SK-N-SH treated with all-trans-retinoic acid at 6 μM for 48 hours (cell line): ENCODE data around the gene SCN11A.
"Not testable (repeated sequence)": the region's sequence is repeated elsewhere in the genome, so short reads cannot be mapped to it uniquely, and the experiment has no call there.

Experiments
- ATAC-seq: fragments of 200-7000 bp; cut with Tn5 transposase; 3 replicates; pipeline ENCODE4 v1.9.1; 2020; ENCODE audit warnings: mild to moderate bottlenecking, moderate library complexity
- ARNTL ChIP-seq: fragments of 450-650 bp; formaldehyde crosslinking; IDR thresholded peaks from 2 replicates; pipeline ENCODE4 v1.5.0; 2020; ENCODE audit warnings: low read depth, mild to moderate bottlenecking, moderate library complexity, borderline replicate concordance
- BACH2 ChIP-seq: fragments of 250-450 bp; sonication (Bioruptor Pico); IDR thresholded peaks from 2 replicates; pipeline ENCODE4 v1.9.0; 2021; ENCODE audit warnings: mild to moderate bottlenecking, borderline replicate concordance
- CSDC2 ChIP-seq: fragments of 250-450 bp; sonication (Bioruptor Pico); IDR thresholded peaks from 2 replicates; pipeline ENCODE4 v1.5.0; 2020; ENCODE audit warnings: mild to moderate bottlenecking, moderate library complexity
- ESRRG ChIP-seq: fragments of 250-450 bp; sonication (Bioruptor Pico); IDR thresholded peaks from 2 replicates; pipeline ENCODE4 v1.6.1; 2021; ENCODE audit warnings: mild to moderate bottlenecking
- GLIS3 ChIP-seq: fragments of 250-450 bp; sonication (Bioruptor Pico); IDR thresholded peaks from 2 replicates; pipeline ENCODE4 v1.5.0; 2020; ENCODE audit warnings: mild to moderate bottlenecking, moderate library complexity
- ISL1 ChIP-seq: fragments of 250-450 bp; sonication (Bioruptor Pico); IDR thresholded peaks from 2 replicates; pipeline ENCODE4 v2.1.2; 2022; ENCODE audit warnings: mild to moderate bottlenecking, moderate library complexity
- OSR1 ChIP-seq: fragments of 250-450 bp; sonication (Bioruptor Pico); IDR thresholded peaks from 2 replicates; pipeline ENCODE4 v1.8.0; 2022; ENCODE audit warnings: moderate library complexity, mild to moderate bottlenecking, inconsistent platforms
- PPARA ChIP-seq: fragments of 250-450 bp; sonication (Bioruptor Pico); IDR thresholded peaks from 2 replicates; pipeline ENCODE4 v1.5.0; 2020; ENCODE audit warnings: mild to moderate bottlenecking, borderline replicate concordance
- SNAI2 ChIP-seq: fragments of 250-450 bp; sonication (Bioruptor Pico); IDR thresholded peaks from 2 replicates; pipeline ENCODE4 v1.5.0; 2020; ENCODE audit warnings: mild to moderate bottlenecking, moderate library complexity
- TCF4 ChIP-seq: fragments of 250-450 bp; sonication (Bioruptor Pico); IDR thresholded peaks from 2 replicates; pipeline ENCODE4 v1.8.0; 2021; ENCODE audit warnings: mild to moderate bottlenecking, moderate library complexity, borderline replicate concordance
- TOX ChIP-seq: fragments of 250-450 bp; sonication (Bioruptor Pico); IDR thresholded peaks from 2 replicates; pipeline ENCODE4 v1.8.0; 2021; ENCODE audit warnings: mild to moderate bottlenecking, moderate library complexity, borderline replicate concordance
- ZC3H10 ChIP-seq: fragments of 250-450 bp; sonication (Bioruptor Pico); IDR thresholded peaks from 2 replicates; pipeline ENCODE4 v1.5.1; 2021; ENCODE audit warnings: mild to moderate bottlenecking, moderate library complexity
- ZFP3 ChIP-seq: fragments of 250-450 bp; sonication (Bioruptor Pico); IDR thresholded peaks from 2 replicates; pipeline ENCODE4 v1.5.0; 2020; ENCODE audit warnings: mild to moderate bottlenecking, moderate library complexity
- ZFP30 ChIP-seq: fragments of 450-650 bp; formaldehyde crosslinking; IDR thresholded peaks from 2 replicates; pipeline ENCODE4 v1.5.0; 2022; ENCODE audit warnings: mild to moderate bottlenecking, moderate library complexity
- ZNF565 ChIP-seq: fragments of 450-650 bp; formaldehyde crosslinking; conservative IDR thresholded peaks from 2 replicates; pipeline ENCODE4 v1.5.0; 2020; ENCODE audit warnings: low read depth, mild to moderate bottlenecking, moderate library complexity
- ZNF70 ChIP-seq: fragments of 450-650 bp; formaldehyde crosslinking; IDR thresholded peaks from 2 replicates; pipeline ENCODE4 v1.5.0; 2020; ENCODE audit warnings: mild to moderate bottlenecking, moderate library complexity
- TF ChIP-seq, protein P1 (sequence below): fragments of 250-450 bp; sonication (Bioruptor Pico); IDR thresholded peaks from 2 replicates; pipeline ENCODE4 v1.5.1; 2020; ENCODE audit warnings: low read depth, mild to moderate bottlenecking, moderate library complexity
- TF ChIP-seq, protein P2 (sequence below): fragments of 250-450 bp; sonication (Bioruptor Pico); IDR thresholded peaks from 2 replicates; pipeline ENCODE4 v1.8.0; 2020; ENCODE audit warnings: mild to moderate bottlenecking, moderate library complexity, borderline replicate concordance
- TF ChIP-seq, protein P3 (sequence below): fragments of 250-450 bp; sonication (Bioruptor Pico); IDR thresholded peaks from 2 replicates; pipeline ENCODE4 v1.8.0; 2021; ENCODE audit warnings: low read depth, mild to moderate bottlenecking, moderate library complexity, borderline replicate concordance
- TF ChIP-seq, protein P4 (sequence below): fragments of 250-450 bp; sonication (Bioruptor Pico); IDR thresholded peaks from 2 replicates; pipeline ENCODE4 v1.5.1; 2021; ENCODE audit warnings: mild to moderate bottlenecking, moderate library complexity

The SCN11A gene

DNA sequence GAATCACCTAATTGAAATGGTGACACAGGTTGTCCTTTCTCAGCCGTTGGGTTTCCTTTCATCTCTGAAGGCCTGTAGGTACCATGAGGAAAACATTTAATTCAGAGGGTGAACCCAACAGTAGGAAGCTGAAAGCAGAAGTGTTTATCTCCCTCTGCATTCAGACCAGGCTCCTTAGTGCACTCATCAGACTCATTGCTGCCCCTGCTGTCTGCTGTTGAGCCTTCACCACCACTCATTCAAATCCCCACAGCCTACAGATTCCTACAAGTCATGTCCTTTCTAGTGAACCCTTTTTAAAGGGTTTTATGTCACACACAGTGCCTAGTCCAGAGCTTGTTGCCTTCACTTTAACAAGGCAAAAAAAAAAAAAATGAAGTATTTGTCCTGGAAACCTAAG, 13.5 kb upstream of the SCN11A start (continued):
- TF ChIP-seq GLIS3 (CRISPR knock-in tag), result no peak
- TF ChIP-seq, protein P1, sequence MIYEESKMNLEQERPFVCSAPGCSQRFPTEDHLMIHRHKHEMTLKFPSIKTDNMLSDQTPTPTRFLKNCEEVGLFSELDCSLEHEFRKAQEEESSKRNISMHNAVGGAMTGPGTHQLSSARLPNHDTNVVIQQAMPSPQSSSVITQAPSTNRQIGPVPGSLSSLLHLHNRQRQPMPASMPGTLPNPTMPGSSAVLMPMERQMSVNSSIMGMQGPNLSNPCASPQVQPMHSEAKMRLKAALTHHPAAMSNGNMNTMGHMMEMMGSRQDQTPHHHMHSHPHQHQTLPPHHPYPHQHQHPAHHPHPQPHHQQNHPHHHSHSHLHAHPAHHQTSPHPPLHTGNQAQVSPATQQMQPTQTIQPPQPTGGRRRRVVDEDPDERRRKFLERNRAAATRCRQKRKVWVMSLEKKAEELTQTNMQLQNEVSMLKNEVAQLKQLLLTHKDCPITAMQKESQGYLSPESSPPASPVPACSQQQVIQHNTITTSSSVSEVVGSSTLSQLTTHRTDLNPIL, result no peak
- no peak for TF ChIP-seq ZNF70
- no peak for TF ChIP-seq BACH2
- no peak for TF ChIP-seq ZC3H10 (CRISPR knock-in tag)
- TF ChIP-seq OSR1 (CRISPR knock-in tag), result no peak

DNA sequence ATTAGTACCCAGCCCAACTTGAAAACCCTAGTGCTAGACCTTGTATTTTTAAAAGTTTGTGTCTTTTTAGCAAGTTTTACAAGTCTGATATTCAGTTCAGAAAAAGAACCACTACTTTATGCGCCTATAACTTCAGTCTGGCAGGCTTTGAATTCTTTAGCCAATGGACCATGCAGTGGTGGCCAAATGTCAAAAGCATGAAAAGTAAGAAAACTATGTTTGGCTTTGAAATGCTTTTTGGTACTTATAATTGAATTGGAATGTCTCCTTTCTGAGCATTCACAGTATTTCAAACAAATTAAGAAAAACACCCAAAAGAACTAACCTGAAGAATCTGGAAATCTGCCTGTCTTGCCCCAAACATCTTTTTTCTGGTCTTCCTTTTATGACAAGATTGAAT, 12.9 kb upstream of the SCN11A start:
- ATAC-seq, result no peak; the same call in 2 of the 3 replicates
- TF ChIP-seq, protein P2, sequence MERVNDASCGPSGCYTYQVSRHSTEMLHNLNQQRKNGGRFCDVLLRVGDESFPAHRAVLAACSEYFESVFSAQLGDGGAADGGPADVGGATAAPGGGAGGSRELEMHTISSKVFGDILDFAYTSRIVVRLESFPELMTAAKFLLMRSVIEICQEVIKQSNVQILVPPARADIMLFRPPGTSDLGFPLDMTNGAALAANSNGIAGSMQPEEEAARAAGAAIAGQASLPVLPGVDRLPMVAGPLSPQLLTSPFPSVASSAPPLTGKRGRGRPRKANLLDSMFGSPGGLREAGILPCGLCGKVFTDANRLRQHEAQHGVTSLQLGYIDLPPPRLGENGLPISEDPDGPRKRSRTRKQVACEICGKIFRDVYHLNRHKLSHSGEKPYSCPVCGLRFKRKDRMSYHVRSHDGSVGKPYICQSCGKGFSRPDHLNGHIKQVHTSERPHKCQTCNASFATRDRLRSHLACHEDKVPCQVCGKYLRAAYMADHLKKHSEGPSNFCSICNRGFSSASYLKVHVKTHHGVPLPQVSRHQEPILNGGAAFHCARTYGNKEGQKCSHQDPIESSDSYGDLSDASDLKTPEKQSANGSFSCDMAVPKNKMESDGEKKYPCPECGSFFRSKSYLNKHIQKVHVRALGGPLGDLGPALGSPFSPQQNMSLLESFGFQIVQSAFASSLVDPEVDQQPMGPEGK (CRISPR knock-in tag), result no peak
- no peak for TF ChIP-seq ZFP30
- TF ChIP-seq ZC3H10 (CRISPR knock-in tag), result no peak
- TF ChIP-seq ESRRG (CRISPR knock-in tag), result no peak
- no peak for TF ChIP-seq ZFP3 (CRISPR knock-in tag)
- TF ChIP-seq TCF4 (CRISPR knock-in tag), result no peak
- no peak for TF ChIP-seq OSR1 (CRISPR knock-in tag)
- no peak for TF ChIP-seq ZNF70
- no peak for TF ChIP-seq SNAI2 (CRISPR knock-in tag)
- TF ChIP-seq ARNTL (CRISPR knock-in tag), result no peak
- TF ChIP-seq TOX (CRISPR knock-in tag), result no peak

DNA sequence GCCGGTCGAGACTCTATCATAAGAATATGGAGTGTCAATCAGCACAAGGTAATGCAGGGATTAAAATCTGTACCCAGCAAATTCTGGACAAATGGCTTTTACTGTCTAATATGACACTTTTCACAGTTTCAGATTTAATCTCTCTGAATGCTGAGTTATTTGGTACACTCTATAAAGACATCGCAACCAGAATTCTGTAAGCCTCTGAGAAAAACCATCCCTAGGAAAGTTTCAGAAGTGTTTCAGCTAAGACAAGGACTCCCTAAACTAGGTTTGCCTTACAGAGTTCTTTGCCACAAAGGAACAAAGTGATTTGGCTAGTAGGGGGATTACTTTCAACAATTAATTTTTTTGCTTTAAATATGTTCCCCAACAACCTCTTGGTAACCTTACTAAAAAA, 11.4 kb upstream of the SCN11A start:
- ATAC-seq, result no peak
- TF ChIP-seq TCF4 (CRISPR knock-in tag), result no peak

DNA sequence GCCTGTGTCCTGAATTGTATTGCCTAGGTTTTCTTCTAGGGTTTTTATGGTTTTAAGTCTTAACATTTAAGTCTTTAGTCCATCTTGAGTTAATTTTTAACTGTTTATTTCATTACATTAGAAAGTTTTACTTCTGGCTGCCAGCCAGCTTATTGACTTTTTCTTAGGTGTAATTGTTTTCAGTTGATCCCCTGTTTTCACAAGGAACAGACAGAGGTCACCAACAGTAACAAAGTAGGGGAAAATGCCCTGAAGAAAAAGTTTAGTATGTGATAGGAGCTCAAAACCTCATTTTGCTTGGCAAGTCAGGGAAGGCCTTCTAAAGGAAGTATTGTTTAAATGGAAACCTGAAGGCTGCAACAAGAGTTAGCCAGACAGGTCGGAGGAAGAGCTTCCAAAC, 10.4 kb upstream of the SCN11A start:
- no peak for ATAC-seq
- TF ChIP-seq, protein P3, sequence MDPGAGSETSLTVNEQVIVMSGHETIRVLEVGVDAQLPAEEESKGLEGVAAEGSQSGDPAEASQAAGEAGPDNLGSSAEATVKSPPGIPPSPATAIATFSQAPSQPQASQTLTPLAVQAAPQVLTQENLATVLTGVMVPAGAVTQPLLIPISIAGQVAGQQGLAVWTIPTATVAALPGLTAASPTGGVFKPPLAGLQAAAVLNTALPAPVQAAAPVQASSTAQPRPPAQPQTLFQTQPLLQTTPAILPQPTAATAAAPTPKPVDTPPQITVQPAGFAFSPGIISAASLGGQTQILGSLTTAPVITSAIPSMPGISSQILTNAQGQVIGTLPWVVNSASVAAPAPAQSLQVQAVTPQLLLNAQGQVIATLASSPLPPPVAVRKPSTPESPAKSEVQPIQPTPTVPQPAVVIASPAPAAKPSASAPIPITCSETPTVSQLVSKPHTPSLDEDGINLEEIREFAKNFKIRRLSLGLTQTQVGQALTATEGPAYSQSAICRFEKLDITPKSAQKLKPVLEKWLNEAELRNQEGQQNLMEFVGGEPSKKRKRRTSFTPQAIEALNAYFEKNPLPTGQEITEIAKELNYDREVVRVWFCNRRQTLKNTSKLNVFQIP, result no peak
- TF ChIP-seq ARNTL (CRISPR knock-in tag) (no peak), ISL1 (CRISPR knock-in tag) (no peak)

DNA sequence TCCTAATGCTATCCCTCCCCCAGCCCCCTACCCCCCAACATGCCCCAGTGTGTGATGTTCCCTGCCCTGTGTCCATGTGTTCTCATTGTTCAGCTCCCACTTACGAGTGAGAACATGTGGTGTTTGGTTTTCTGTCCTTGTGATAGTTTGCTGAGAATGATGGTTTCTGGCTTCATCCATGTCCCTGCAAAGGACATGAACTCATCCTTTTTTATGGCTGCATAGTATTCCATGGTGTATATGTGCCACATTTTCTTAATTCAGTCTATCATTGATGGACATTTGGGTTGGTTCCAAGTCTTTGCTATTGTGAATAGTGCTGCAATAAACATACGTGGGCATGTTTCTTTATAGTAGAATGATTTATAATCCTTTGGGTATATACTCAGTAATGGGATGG, 9.5 kb upstream of the SCN11A start:
- not testable (repeated sequence) for ATAC-seq

DNA sequence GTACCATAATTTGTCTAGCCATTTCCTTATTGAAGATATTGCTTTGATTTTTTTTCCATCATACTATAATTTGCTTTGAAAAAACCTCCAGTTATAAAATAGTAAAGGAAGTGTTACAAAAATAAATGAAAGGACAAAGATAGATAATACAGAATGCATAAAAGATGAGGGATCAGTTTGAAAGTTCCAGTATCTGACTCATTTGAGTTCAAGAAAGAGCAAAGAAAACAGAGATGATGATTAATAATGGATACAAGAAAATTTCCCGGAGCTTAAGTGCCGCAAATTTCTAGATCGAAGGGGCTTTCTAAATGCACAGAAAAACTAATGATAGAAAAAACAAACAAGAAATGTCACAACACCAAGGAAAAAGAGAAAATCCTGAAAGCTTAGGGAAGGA, 4.4 kb upstream of the SCN11A start:
- TF ChIP-seq TCF4 (CRISPR knock-in tag), result no peak
- TF ChIP-seq, all 23 proteins: peak for 0

DNA sequence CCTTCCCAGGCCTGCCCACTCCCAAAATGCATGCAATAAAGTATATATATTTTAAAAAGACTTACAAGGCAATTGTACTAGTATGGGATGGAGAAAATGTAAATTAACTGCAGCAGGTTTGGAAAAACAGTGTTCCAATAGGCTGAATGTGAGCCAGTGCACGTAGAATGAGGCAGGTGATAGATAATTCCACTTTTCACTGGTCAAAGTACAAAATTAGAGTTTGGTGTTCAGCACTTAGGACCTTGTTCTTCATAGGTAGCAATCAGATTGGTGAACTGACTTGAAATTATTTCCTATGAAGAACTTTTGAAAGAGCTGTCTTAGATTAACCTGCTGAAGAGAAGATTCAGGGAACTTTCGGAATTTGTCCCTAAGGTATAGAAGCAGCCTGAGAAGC, 2.0 kb upstream of the SCN11A start:
- no peak for ATAC-seq
- TF ChIP-seq BACH2 (no peak), ARNTL (CRISPR knock-in tag) (no peak), ZFP3 (CRISPR knock-in tag) (no peak), CSDC2 (no peak), ISL1 (CRISPR knock-in tag) (no peak), PPARA (CRISPR knock-in tag) (no peak), TCF4 (CRISPR knock-in tag) (no peak), ESRRG (CRISPR knock-in tag) (no peak), TOX (CRISPR knock-in tag) (no peak), ZNF565 (CRISPR knock-in tag) (no peak)
- TF ChIP-seq, protein P4, sequence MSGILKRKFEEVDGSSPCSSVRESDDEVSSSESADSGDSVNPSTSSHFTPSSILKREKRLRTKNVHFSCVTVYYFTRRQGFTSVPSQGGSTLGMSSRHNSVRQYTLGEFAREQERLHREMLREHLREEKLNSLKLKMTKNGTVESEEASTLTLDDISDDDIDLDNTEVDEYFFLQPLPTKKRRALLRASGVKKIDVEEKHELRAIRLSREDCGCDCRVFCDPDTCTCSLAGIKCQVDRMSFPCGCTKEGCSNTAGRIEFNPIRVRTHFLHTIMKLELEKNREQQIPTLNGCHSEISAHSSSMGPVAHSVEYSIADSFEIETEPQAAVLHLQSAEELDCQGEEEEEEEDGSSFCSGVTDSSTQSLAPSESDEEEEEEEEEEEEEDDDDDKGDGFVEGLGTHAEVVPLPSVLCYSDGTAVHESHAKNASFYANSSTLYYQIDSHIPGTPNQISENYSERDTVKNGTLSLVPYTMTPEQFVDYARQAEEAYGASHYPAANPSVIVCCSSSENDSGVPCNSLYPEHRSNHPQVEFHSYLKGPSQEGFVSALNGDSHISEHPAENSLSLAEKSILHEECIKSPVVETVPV (CRISPR knock-in tag), result no peak
- TF ChIP-seq, protein P2 (CRISPR knock-in tag), result no peak
- TF ChIP-seq, protein P1, result no peak
- TF ChIP-seq, protein P3, result no peak

More for the DNA sequence above, 4.4 kb upstream of the SCN11A start:
- ATAC-seq, result no peak
